Activated CD8-positive, alpha-beta memory T cell treated with anti-CD3 and anti-CD28 coated beads, Interleukin-2, amount 10 ng/mL, durations not matched to agents 7 days and 5 days (primary cell): ENCODE measurements around the gene FZR1. TPM values are rescaled to one million over a fixed set of nuclear protein-coding genes. Genes with fewer than 3 reads are reported as not detected.

ENCODE experiments used
- total RNA-seq, 2 experiments: library from RNA; stranded (reverse); gene quantifications; one replicate each; pipeline ENCODE4 v1.2.3, GENCODE V29; 2021

The FZR1 gene
- total RNA-seq, 2 experiments from 2014 or later = 61.4 to 79.1 TPM

Other genes starting within 250 kb of the FZR1 start
- 10 to 100 TPM; 14.0 to 15.1 TPM for gene NFIC, start 139.7 kb upstream of the FZR1 start, total RNA-seq
- 1 to 10 TPM; 1.1 to 2.3 TPM for gene SMIM24, start 25.8 kb upstream of the FZR1 start, total RNA-seq
- not detected for gene SMIM44, start 22.9 kb upstream of the FZR1 start, total RNA-seq
- gene DOHH, start 5.6 kb upstream of the FZR1 start, total RNA-seq = 10 to 100 TPM; 13.3 to 17.0 TPM
- gene TEKTIP1, start 32.9 kb downstream of the FZR1 start, total RNA-seq = 1 to 10 TPM; 5.7 to 7.2 TPM
- 10 to 100 TPM; 54.8 to 71.4 TPM for gene MFSD12, start 51.3 kb downstream of the FZR1 start, total RNA-seq
- gene HMG20B, start 66.6 kb downstream of the FZR1 start, total RNA-seq = 10 to 100 TPM; 50.7 to 51.7 TPM
- under 1 TPM; 0.15 to 0.23 TPM for gene GIPC3, start 79.2 kb downstream of the FZR1 start, total RNA-seq
- gene TBXA2R, start 100.6 kb downstream of the FZR1 start, total RNA-seq = under 1 TPM; 0.26 to 0.54 TPM
- 10 to 100 TPM; 33.4 to 33.7 TPM for gene CACTIN, start 120.5 kb downstream of the FZR1 start, total RNA-seq
- gene PIP5K1C, start 194.2 kb downstream of the FZR1 start, total RNA-seq = 10 to 100 TPM; 23.9 to 37.7 TPM
- 1 to 10 TPM; 1.0 to 1.3 TPM for gene TJP3, start 202.1 kb downstream of the FZR1 start, total RNA-seq